RWPE1 (cell line): ENCODE data around the gene CD9.

Experiments
- CTCF ChIA-PET: fragments of 350-600 bp; sonication (Branson Sonifier 250); formaldehyde crosslinking; extraction: SDS; loops from one replicate; lab custom pipeline; 2021; lab: Yijun Ruan, JAX
- POLR2A ChIA-PET: fragments of 400-600 bp; formaldehyde crosslinking; extraction: SDS; loops from one replicate; lab custom pipeline; 2020; ENCODE audit warnings: antibody characterized with exemption; ENCODE audit not compliant: low non-redundant PET; lab: Yijun Ruan, JAX
- DNase-seq: peaks from one replicate; pipeline ENCODE4 v3.0.0; 2012; ENCODE audit warnings: low spot score
- H3K27ac ChIP-seq: fragments of 450-650 bp; 2 replicates; pipeline ENCODE4 v1.5.1; 2017
- CTCF ChIP-seq: fragments of 450-650 bp; conservative IDR thresholded peaks from 2 replicates; pipeline ENCODE4 v1.5.1; 2017; ENCODE audit warnings: low read depth, mild to moderate bottlenecking

The CD9 gene

GRCh38 chr12:6229224-6230218 lies 29.3 kb downstream of the CD9 start:
- ChIA-PET CTCF (interaction anchor here (0.6 to 2.2 kb wide), 2 partner anchors 49 to 86 kb away, joined by 4 to 11 read pairs; no protein-coding TSS in a partner anchor), POLR2A (no interaction called here)
- peak overlapping the region; percentile 97 for H3K27ac ChIP-seq
- no peak for TF ChIP-seq CTCF
- DNase-seq = no peak

- H3K27ac ChIP-seq = peak overlapping the region; percentile 97
- no peak for TF ChIP-seq CTCF
- CTCF ChIA-PET = interaction anchor here (2.2 kb wide), 1 partner anchor 48 kb away, joined by 11 read pairs; no protein-coding TSS in a partner anchor
- DNase-seq = no peak
- POLR2A ChIA-PET = interaction anchor here (0.5 kb wide), 1 partner anchor 43 kb away, joined by 4 read pairs; no protein-coding TSS in a partner anchor
These were observed 30.3 kb downstream of the CD9 start for GRCh38 chr12:6230321-6231110.

GRCh38 chr12:6231359-6232268 lies 31.4 kb downstream of the CD9 start:
- peak overlapping the region; percentile 97 for H3K27ac ChIP-seq
- no peak for DNase-seq
- CTCF ChIA-PET = interaction anchor here (0.7 kb wide), 1 partner anchor 36 kb away, joined by 3 read pairs; no protein-coding TSS in a partner anchor
- TF ChIP-seq CTCF = no peak
- POLR2A ChIA-PET = no interaction called here

GRCh38 chr12:6233121-6233971 lies 33.1 kb downstream of the CD9 start:
- CTCF ChIA-PET = interaction anchor here (0.7 kb wide), 1 partner anchor 40 kb away, joined by 4 read pairs; no protein-coding TSS in a partner anchor
- TF ChIP-seq CTCF = no peak
- POLR2A ChIA-PET = no interaction called here
- no peak for DNase-seq
- H3K27ac ChIP-seq = peak overlapping the region; percentile 9; the same call in 1 of the 2 replicates

GRCh38 chr12:6234214-6234613 lies 34.0 kb downstream of the CD9 start:
- no peak for DNase-seq
- H3K27ac ChIP-seq = no peak overlapping the region
- POLR2A ChIA-PET = no interaction called here
- TF ChIP-seq CTCF = no peak
- CTCF ChIA-PET = interaction anchor here (0.6 to 1.2 kb wide), 4 partner anchors 13 to 245 kb away, joined by 3 to 4 read pairs (median 3); no protein-coding TSS in a partner anchor
